ENCODE results near the gene LMNTD1.

Gene LMNTD1

DNA sequence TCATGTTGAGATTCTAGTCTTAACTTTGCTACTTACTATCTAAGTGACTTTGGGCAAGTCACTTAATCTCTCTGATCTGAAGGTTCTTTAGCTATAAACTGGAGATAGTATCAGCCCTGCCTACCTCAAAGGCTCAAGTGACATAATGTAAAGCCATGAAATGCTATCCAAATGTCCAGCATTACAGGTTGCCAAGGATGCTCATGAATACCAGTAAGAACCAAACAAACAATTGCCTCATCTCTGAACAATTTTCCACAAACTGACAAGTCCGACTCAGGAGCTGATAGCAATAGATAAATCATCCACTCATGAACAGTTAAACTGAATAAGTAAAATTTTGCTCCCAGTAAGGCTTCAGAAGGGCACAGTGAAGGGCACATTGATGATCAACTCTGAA, 51.5 kb downstream of the LMNTD1 start:
- no peak overlapping the region for H3K4ac ChIP-seq (ENCODE audit: low read depth, low read length)
- H3K27ac ChIP-seq (ENCODE audit: low read depth, low read length): no peak overlapping the region
- no peak overlapping the region for H4K91ac ChIP-seq (ENCODE audit: low read depth, low read length)
- no peak overlapping the region for H2AK5ac ChIP-seq (ENCODE audit: low read length)
- H2BK120ac ChIP-seq (ENCODE audit: insufficient read depth, low read length, poor library complexity): no peak overlapping the region
- no peak overlapping the region for H2AFZ ChIP-seq (ENCODE audit: insufficient read depth, low read length, poor library complexity)
- H3K36me3 ChIP-seq (ENCODE audit: control insufficient read depth in 1 of 2, insufficient read depth in 2 of 2, low read length in 2 of 2): no peaks in the 10 kb centered on the region
- no peak overlapping the region for H4K12ac ChIP-seq (ENCODE audit: low read depth, low read length)
- H2BK12ac ChIP-seq (ENCODE audit: low read length): no peak overlapping the region
- no peaks in the 10 kb centered on the region for H3K4me1 ChIP-seq (ENCODE audit: control insufficient read depth in 1 of 2, insufficient read depth in 2 of 2, low read length in 2 of 2)
- DNase-seq: peak; percentile 79 to 98
- H3K79me1 ChIP-seq (ENCODE audit: low read length): peaks cover 3% of the 10 kb centered on the region
- H3K18ac ChIP-seq (ENCODE audit: low read length): no peak overlapping the region
- H2BK5ac ChIP-seq (ENCODE audit: low read depth, low read length, poor library complexity): no peak overlapping the region
- H3K14ac ChIP-seq (ENCODE audit: low read length): no peak overlapping the region
- no CpG with 5 or more reads among the region's 1 CpG for WGBS (ENCODE audit: extremely low coverage, insufficient coverage, insufficient read length)
- no peak overlapping the region for H3K4me3 ChIP-seq (ENCODE audit: low read depth, low read length)
- H3K9ac ChIP-seq (ENCODE audit: low read length): no peak overlapping the region
- no peak overlapping the region for H3K4me2 ChIP-seq (ENCODE audit: low read length)
- no peaks in the 10 kb centered on the region for H3K27me3 ChIP-seq (ENCODE audit: insufficient read depth, low read length)
- no peaks in the 10 kb centered on the region for H3K79me2 ChIP-seq (ENCODE audit: control insufficient read depth, insufficient read depth, low read length, poor library complexity)
- H3K9me3 ChIP-seq (ENCODE audit: insufficient read depth, low read depth, low read length): peaks cover 1% of the 10 kb centered on the region
- H4K8ac ChIP-seq (ENCODE audit: low read depth, low read length): no peak overlapping the region
- no peak overlapping the region for H3K23ac ChIP-seq (ENCODE audit: low read length)

DNA sequence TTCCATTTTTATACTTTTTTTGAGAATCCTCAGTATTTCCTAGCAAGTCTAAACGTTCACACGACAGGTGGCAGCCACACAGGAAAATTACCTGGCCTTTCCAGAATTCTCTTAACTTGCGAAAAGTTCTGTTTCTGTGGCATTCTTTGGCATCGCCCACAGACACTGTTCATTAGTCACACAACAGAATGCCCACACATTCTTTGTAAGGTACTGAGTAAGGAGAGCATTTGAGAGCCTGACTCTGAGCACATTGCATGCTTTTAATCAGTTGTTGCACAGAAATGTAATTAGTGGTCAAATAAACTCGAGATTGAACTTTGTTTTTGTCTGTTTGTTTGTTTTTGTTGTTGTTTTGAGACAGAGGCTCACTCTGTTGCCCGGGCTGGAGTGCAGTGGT, 52.4 kb downstream of the LMNTD1 start:
- WGBS (ENCODE audit: extremely low coverage, insufficient coverage, insufficient read length): no CpG with 5 or more reads among the region's 6 CpGs
- Histone ChIP-seq H3K36me3 (ENCODE audit: control insufficient read depth in 1 of 2, insufficient read depth in 2 of 2, low read length in 2 of 2) (no peaks in the 10 kb centered on the region), H2BK120ac (ENCODE audit: insufficient read depth, low read length, poor library complexity) (no peak overlapping the region), H2AK5ac (ENCODE audit: low read length) (no peak overlapping the region), H3K9me3 (ENCODE audit: insufficient read depth, low read depth, low read length) (peaks cover 1% of the 10 kb centered on the region), H3K18ac (ENCODE audit: low read length) (no peak overlapping the region), H3K14ac (ENCODE audit: low read length) (no peak overlapping the region), H3K27me3 (ENCODE audit: insufficient read depth, low read length) (no peaks in the 10 kb centered on the region), H3K4me2 (ENCODE audit: low read length) (no peak overlapping the region), H3K27ac (ENCODE audit: low read depth, low read length) (no peak overlapping the region), H4K12ac (ENCODE audit: low read depth, low read length) (no peak overlapping the region), H3K23ac (ENCODE audit: low read length) (no peak overlapping the region), H3K79me1 (ENCODE audit: low read length) (peaks cover 3% of the 10 kb centered on the region), H3K79me2 (ENCODE audit: control insufficient read depth, insufficient read depth, low read length, poor library complexity) (no peaks in the 10 kb centered on the region), H3K4ac (ENCODE audit: low read depth, low read length) (no peak overlapping the region), H4K91ac (ENCODE audit: low read depth, low read length) (no peak overlapping the region), H3K9ac (ENCODE audit: low read length) (no peak overlapping the region), H2BK12ac (ENCODE audit: low read length) (no peak overlapping the region), H2AFZ (ENCODE audit: insufficient read depth, low read length, poor library complexity) (no peak overlapping the region), H2BK5ac (ENCODE audit: low read depth, low read length, poor library complexity) (no peak overlapping the region), H3K4me1 (ENCODE audit: control insufficient read depth in 1 of 2, insufficient read depth in 2 of 2, low read length in 2 of 2) (peaks cover 0 to 2% of the 10 kb centered on the region in 2 experiments), H3K4me3 (ENCODE audit: low read depth, low read length) (no peak overlapping the region), H4K8ac (ENCODE audit: low read depth, low read length) (no peak overlapping the region)
- peak; percentile 80 to 94 for DNase-seq

DNA sequence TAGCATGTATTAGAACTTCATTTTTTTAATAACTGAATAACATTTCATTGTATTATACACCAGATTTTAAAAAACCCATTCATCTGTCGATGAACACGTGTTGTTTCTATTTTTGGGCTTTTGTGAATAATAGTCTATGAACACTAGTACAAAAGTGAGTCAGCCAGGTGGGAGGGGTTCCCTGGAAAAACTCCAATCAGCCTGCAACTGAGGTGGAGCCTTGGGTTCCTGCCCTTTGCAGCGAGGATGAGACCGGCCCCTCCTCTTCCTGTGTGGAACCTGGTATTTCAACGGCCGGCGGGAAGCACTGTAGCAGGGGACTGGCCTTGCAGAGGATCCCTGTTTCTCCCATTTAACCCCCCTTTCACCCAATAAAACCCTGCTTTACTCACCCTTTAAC, 56.1 kb downstream of the LMNTD1 start:
- Histone ChIP-seq H3K4ac (ENCODE audit: low read depth, low read length) (no peak overlapping the region), H3K9ac (ENCODE audit: low read length) (no peak overlapping the region), H2BK12ac (ENCODE audit: low read length) (peak overlapping the region; percentile 88), H2BK5ac (ENCODE audit: low read depth, low read length, poor library complexity) (no peak overlapping the region), H2AK5ac (ENCODE audit: low read length) (no peak overlapping the region), H3K14ac (ENCODE audit: low read length) (no peak overlapping the region), H3K23ac (ENCODE audit: low read length) (no peak overlapping the region), H4K91ac (ENCODE audit: low read depth, low read length) (peak overlapping the region; percentile 28), H3K27me3 (ENCODE audit: insufficient read depth, low read length) (no peaks in the 10 kb centered on the region), H3K4me1 (ENCODE audit: control insufficient read depth in 1 of 2, insufficient read depth in 2 of 2, low read length in 2 of 2) (peaks cover 0 to 2% of the 10 kb centered on the region in 2 experiments), H3K18ac (ENCODE audit: low read length) (no peak overlapping the region), H3K27ac (ENCODE audit: low read depth, low read length) (no peak overlapping the region), H3K79me2 (ENCODE audit: control insufficient read depth, insufficient read depth, low read length, poor library complexity) (no peaks in the 10 kb centered on the region), H3K9me3 (ENCODE audit: insufficient read depth, low read depth, low read length) (peaks cover 1% of the 10 kb centered on the region), H3K4me3 (ENCODE audit: low read depth, low read length) (no peak overlapping the region), H2AFZ (ENCODE audit: insufficient read depth, low read length, poor library complexity) (no peak overlapping the region), H3K79me1 (ENCODE audit: low read length) (peaks cover 8% of the 10 kb centered on the region), H3K4me2 (ENCODE audit: low read length) (no peak overlapping the region), H3K36me3 (ENCODE audit: control insufficient read depth in 1 of 2, insufficient read depth in 2 of 2, low read length in 2 of 2) (no peaks in the 10 kb centered on the region), H4K8ac (ENCODE audit: low read depth, low read length) (no peak overlapping the region), H2BK120ac (ENCODE audit: insufficient read depth, low read length, poor library complexity) (peak overlapping the region; percentile 20), H4K12ac (ENCODE audit: low read depth, low read length) (no peak overlapping the region)
- no CpG with 5 or more reads among the region's 7 CpGs for WGBS (ENCODE audit: extremely low coverage, insufficient coverage, insufficient read length)
- DNase-seq: peak; percentile 58 to 62

DNA sequence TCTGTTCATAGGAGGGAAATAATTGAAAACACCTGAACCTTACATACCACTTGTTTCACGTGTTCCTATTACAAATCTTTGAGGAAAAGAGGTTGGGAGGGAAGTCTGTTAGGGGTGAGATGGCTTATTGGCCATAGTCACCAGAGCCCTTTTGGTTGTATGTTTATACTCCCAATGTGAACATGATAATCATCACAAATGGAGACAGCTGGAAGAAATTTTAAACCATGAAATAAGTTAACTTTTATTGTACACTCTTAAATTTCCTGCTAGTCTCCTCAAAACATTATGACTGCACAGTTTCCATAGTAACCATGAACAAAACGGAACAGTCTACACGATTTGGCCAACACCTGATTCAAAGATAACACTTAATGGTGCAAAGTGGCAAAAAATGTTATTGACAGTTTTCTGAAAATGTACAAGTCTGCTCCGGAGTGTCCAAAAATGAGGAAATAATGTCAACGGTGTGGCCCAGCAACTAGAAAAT, 56.9 kb downstream of the LMNTD1 start:
- Histone ChIP-seq H2BK12ac (ENCODE audit: low read length) (no peak overlapping the region), H3K4me3 (ENCODE audit: low read depth, low read length) (no peak overlapping the region), H4K12ac (ENCODE audit: low read depth, low read length) (no peak overlapping the region), H2AK5ac (ENCODE audit: low read length) (no peak overlapping the region), H3K4me1 (ENCODE audit: control insufficient read depth in 1 of 2, insufficient read depth in 2 of 2, low read length in 2 of 2) (peaks cover 0 to 2% of the 10 kb centered on the region in 2 experiments), H2BK120ac (ENCODE audit: insufficient read depth, low read length, poor library complexity) (no peak overlapping the region), H3K4me2 (ENCODE audit: low read length) (no peak overlapping the region), H3K18ac (ENCODE audit: low read length) (no peak overlapping the region), H3K4ac (ENCODE audit: low read depth, low read length) (no peak overlapping the region), H3K27me3 (ENCODE audit: insufficient read depth, low read length) (no peaks in the 10 kb centered on the region), H2BK5ac (ENCODE audit: low read depth, low read length, poor library complexity) (no peak overlapping the region), H3K23ac (ENCODE audit: low read length) (no peak overlapping the region), H3K9me3 (ENCODE audit: insufficient read depth, low read depth, low read length) (peaks cover 1% of the 10 kb centered on the region), H3K79me1 (ENCODE audit: low read length) (peaks cover 8% of the 10 kb centered on the region), H3K9ac (ENCODE audit: low read length) (no peak overlapping the region), H3K27ac (ENCODE audit: low read depth, low read length) (peak overlapping the region; percentile 89), H2AFZ (ENCODE audit: insufficient read depth, low read length, poor library complexity) (no peak overlapping the region), H4K91ac (ENCODE audit: low read depth, low read length) (no peak overlapping the region), H3K79me2 (ENCODE audit: control insufficient read depth, insufficient read depth, low read length, poor library complexity) (no peaks in the 10 kb centered on the region), H3K14ac (ENCODE audit: low read length) (no peak overlapping the region), H3K36me3 (ENCODE audit: control insufficient read depth in 1 of 2, insufficient read depth in 2 of 2, low read length in 2 of 2) (no peaks in the 10 kb centered on the region), H4K8ac (ENCODE audit: low read depth, low read length) (no peak overlapping the region)
- DNase-seq: peak; percentile 72 to 94
- WGBS (ENCODE audit: extremely low coverage, insufficient coverage, insufficient read length): no CpG with 5 or more reads among the region's 5 CpGs

All from trophoblast cell (in vitro differentiated cells and primary cell).